HEK293 (cell line): ENCODE measurements around the gene PHETA1.

Experiments
- CTCF ChIA-PET: fragments of 350-600 bp; formaldehyde crosslinking; extraction: SDS; loops from one replicate; lab custom pipeline; 2021; ENCODE audit warnings: antibody characterized with exemption; lab: Yijun Ruan, JAX
- POLR2A ChIA-PET: fragments of 300-600 bp; formaldehyde crosslinking; extraction: SDS; loops from one replicate; lab custom pipeline; 2020; ENCODE audit warnings: antibody characterized with exemption, inconsistent platforms; lab: Yijun Ruan, JAX
- H3K27ac ChIP-seq: fragments of 200-500 bp; sonication (Bioruptor generic); 2 replicates; pipeline ENCODE4 v1.5.1; 2014; ENCODE audit warnings: low read depth, low read length, control low read depth, inconsistent platforms; ENCODE audit errors: extremely low read depth
- H3K36me3 ChIP-seq, 2 experiments: fragments of 200-500 bp in 1 of 2; sonication (Bioruptor generic) in 1 of 2; 1 replicate in 1 of 2; 2 replicates in 1 of 2; pipeline ENCODE4 v1.5.1; 2014 to 2017; ENCODE audit warnings: inconsistent platforms in 2 of 2, low read length in 2 of 2; ENCODE audit not compliant: control insufficient read depth in 2 of 2, insufficient read depth in 1 of 2
- H3K4me1 ChIP-seq: fragments of 200-500 bp; sonication (Bioruptor generic); 2 replicates; pipeline ENCODE4 v1.5.1; 2014; ENCODE audit warnings: mild to moderate bottlenecking, low read length, inconsistent platforms; ENCODE audit not compliant: control insufficient read depth, insufficient read depth
- H3K4me3 ChIP-seq: 2 replicates; pipeline ENCODE4 v1.5.1; 2011; ENCODE audit warnings: low read depth, mild to moderate bottlenecking, control low read depth, low read length, moderate library complexity
- H3K9me3 ChIP-seq: fragments of 200-500 bp; sonication (Bioruptor generic); 2 replicates; pipeline ENCODE4 v1.5.1; 2014; ENCODE audit warnings: low read depth, low read length, inconsistent platforms; ENCODE audit not compliant: control insufficient read depth, insufficient read depth
- GLI2 ChIP-seq: fragments of 450-650 bp; formaldehyde crosslinking; IDR thresholded peaks from 2 replicates; pipeline ENCODE4; 2017; ENCODE audit warnings: missing biosample characterization, missing genetic modification characterization, low read depth, borderline replicate concordance
- KLF7 ChIP-seq: fragments of 450-650 bp; formaldehyde crosslinking; IDR thresholded peaks from 2 replicates; pipeline ENCODE4 v1.5.1; 2016; ENCODE audit warnings: missing biosample characterization, missing genetic modification characterization, borderline replicate concordance
- OSR2 ChIP-seq: fragments of 450-650 bp; formaldehyde crosslinking; IDR thresholded peaks from 2 replicates; pipeline ENCODE4 v1.5.1; 2016; ENCODE audit warnings: missing biosample characterization, missing genetic modification characterization
- PRDM4 ChIP-seq: fragments of 450-650 bp; formaldehyde crosslinking; IDR thresholded peaks from 2 replicates; pipeline ENCODE4 v1.5.1; 2017; ENCODE audit warnings: missing biosample characterization, missing genetic modification characterization
- YY1 ChIP-seq: fragments of 450-650 bp; formaldehyde crosslinking; IDR thresholded peaks from 2 replicates; pipeline ENCODE4 v1.5.1; 2018; ENCODE audit warnings: missing biosample characterization, missing genetic modification characterization
- ZEB2 ChIP-seq: fragments of 450-650 bp; formaldehyde crosslinking; IDR thresholded peaks from 2 replicates; pipeline ENCODE4 v1.5.1; 2016; ENCODE audit warnings: missing biosample characterization, missing genetic modification characterization
- ZIC2 ChIP-seq: fragments of 450-650 bp; formaldehyde crosslinking; IDR thresholded peaks from 2 replicates; pipeline ENCODE4 v1.5.1; 2016; ENCODE audit warnings: missing biosample characterization, missing genetic modification characterization
- ZNF133 ChIP-seq: fragments of 450-650 bp; formaldehyde crosslinking; IDR thresholded peaks from 2 replicates; pipeline ENCODE4 v1.5.1; 2016; ENCODE audit warnings: missing biosample characterization, missing genetic modification characterization
- ZNF157 ChIP-seq: fragments of 450-650 bp; formaldehyde crosslinking; IDR thresholded peaks from 2 replicates; pipeline ENCODE4 v1.5.1; 2016; ENCODE audit warnings: missing biosample characterization, missing genetic modification characterization
- ZNF16 ChIP-seq: fragments of 450-650 bp; formaldehyde crosslinking; IDR thresholded peaks from 2 replicates; pipeline ENCODE4 v1.5.1; 2016; ENCODE audit warnings: low read depth, missing biosample characterization, missing genetic modification characterization
- ZNF211 ChIP-seq: fragments of 450-650 bp; formaldehyde crosslinking; IDR thresholded peaks from 2 replicates; pipeline ENCODE4 v1.5.1; 2016; ENCODE audit warnings: low read depth, missing biosample characterization, missing genetic modification characterization
- ZNF214 ChIP-seq: fragments of 450-650 bp; formaldehyde crosslinking; IDR thresholded peaks from 2 replicates; pipeline ENCODE4 v1.5.1; 2017; ENCODE audit warnings: missing biosample characterization, mild to moderate bottlenecking, missing genetic modification characterization, borderline replicate concordance
- ZNF335 ChIP-seq: fragments of 450-650 bp; formaldehyde crosslinking; conservative IDR thresholded peaks from 2 replicates; pipeline ENCODE4 v1.5.1; 2016; ENCODE audit warnings: missing biosample characterization, missing genetic modification characterization
- ZNF350 ChIP-seq: fragments of 450-650 bp; formaldehyde crosslinking; IDR thresholded peaks from 2 replicates; pipeline ENCODE4 v1.5.0; 2017; ENCODE audit warnings: missing biosample characterization, mild to moderate bottlenecking, missing genetic modification characterization
- ZNF433 ChIP-seq: fragments of 450-650 bp; formaldehyde crosslinking; IDR thresholded peaks from 2 replicates; pipeline ENCODE4 v1.5.1; 2016; ENCODE audit warnings: missing biosample characterization, missing genetic modification characterization, low read depth
- ZNF560 ChIP-seq: fragments of 450-650 bp; formaldehyde crosslinking; IDR thresholded peaks from 2 replicates; pipeline ENCODE4 v1.5.1; 2017; ENCODE audit warnings: missing biosample characterization, missing genetic modification characterization, borderline replicate concordance
- ZNF585B ChIP-seq: fragments of 450-650 bp; formaldehyde crosslinking; IDR thresholded peaks from 2 replicates; pipeline ENCODE4 v1.5.1; 2016; ENCODE audit warnings: missing biosample characterization, missing genetic modification characterization
- ZNF629 ChIP-seq: fragments of 450-650 bp; formaldehyde crosslinking; IDR thresholded peaks from 2 replicates; pipeline ENCODE4 v1.5.1; 2017; ENCODE audit warnings: missing biosample characterization, missing genetic modification characterization
- ZNF76 ChIP-seq: fragments of 450-650 bp; formaldehyde crosslinking; IDR thresholded peaks from 2 replicates; pipeline ENCODE4; 2016; ENCODE audit warnings: low read depth, missing biosample characterization, missing genetic modification characterization, borderline replicate concordance
- TF ChIP-seq, protein P1 (sequence below): fragments of 450-650 bp; formaldehyde crosslinking; conservative IDR thresholded peaks from 2 replicates; pipeline ENCODE4 v1.5.1; 2016; ENCODE audit warnings: low read depth, missing biosample characterization, missing genetic modification characterization
- TF ChIP-seq, protein P2 (sequence below): fragments of 450-650 bp; formaldehyde crosslinking; IDR thresholded peaks from 2 replicates; pipeline ENCODE4 v1.5.1; 2016; ENCODE audit warnings: missing biosample characterization, missing genetic modification characterization

Gene PHETA1

GRCh38 chr12:111353603-111354295 lies 15.1 kb downstream of the PHETA1 start:
- Histone ChIP-seq H3K9me3 (no peaks in the 10 kb centered on the region), H3K4me1 (no peaks in the 10 kb centered on the region), H3K27ac (no peak overlapping the region), H3K36me3 (no peaks in the 10 kb centered on the region), H3K4me3 (no peak overlapping the region)
- CTCF ChIA-PET = no interaction called here
- POLR2A ChIA-PET = no interaction called here
- TF ChIP-seq ZNF560 (tag by site-specific recombination) (no peak), KLF7 (tag by site-specific recombination) (no peak), ZNF16 (peak; percentile 85), ZNF133 (no peak), ZNF211 (tag by site-specific recombination) (no peak)

- H3K4me3 ChIP-seq = no peak overlapping the region
- TF ChIP-seq ZNF350 (tag by site-specific recombination) (no peak), ZEB2 (tag by site-specific recombination) (no peak), OSR2 (tag by site-specific recombination) (no peak), ZNF76 (tag by site-specific recombination) (no peak), ZNF157 (tag by site-specific recombination) (no peak), PRDM4 (no peak), ZNF433 (no peak)
- TF ChIP-seq, protein P1, sequence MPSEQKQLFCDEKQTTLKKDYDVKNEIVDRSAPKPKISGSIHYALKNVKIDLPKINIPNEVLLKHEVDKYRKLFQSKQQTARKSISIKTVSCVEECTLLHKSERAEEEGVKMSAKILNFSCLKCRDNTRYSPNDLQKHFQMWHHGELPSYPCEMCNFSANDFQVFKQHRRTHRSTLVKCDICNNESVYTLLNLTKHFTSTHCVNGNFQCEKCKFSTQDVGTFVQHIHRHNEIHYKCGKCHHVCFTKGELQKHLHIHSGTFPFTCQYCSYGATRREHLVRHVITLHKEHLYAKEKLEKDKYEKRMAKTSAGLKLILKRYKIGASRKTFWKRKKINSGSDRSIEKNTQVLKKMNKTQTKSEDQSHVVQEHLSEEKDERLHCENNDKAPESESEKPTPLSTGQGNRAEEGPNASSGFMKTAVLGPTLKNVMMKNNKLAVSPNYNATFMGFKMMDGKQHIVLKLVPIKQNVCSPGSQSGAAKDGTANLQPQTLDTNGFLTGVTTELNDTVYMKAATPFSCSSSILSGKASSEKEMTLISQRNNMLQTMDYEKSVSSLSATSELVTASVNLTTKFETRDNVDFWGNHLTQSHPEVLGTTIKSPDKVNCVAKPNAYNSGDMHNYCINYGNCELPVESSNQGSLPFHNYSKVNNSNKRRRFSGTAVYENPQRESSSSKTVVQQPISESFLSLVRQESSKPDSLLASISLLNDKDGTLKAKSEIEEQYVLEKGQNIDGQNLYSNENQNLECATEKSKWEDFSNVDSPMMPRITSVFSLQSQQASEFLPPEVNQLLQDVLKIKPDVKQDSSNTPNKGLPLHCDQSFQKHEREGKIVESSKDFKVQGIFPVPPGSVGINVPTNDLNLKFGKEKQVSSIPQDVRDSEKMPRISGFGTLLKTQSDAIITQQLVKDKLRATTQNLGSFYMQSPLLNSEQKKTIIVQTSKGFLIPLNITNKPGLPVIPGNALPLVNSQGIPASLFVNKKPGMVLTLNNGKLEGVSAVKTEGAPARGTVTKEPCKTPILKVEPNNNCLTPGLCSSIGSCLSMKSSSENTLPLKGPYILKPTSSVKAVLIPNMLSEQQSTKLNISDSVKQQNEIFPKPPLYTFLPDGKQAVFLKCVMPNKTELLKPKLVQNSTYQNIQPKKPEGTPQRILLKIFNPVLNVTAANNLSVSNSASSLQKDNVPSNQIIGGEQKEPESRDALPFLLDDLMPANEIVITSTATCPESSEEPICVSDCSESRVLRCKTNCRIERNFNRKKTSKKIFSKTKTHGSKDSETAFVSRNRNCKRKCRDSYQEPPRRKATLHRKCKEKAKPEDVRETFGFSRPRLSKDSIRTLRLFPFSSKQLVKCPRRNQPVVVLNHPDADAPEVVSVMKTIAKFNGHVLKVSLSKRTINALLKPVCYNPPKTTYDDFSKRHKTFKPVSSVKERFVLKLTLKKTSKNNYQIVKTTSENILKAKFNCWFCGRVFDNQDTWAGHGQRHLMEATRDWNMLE (tag by site-specific recombination) = no peak
- TF ChIP-seq, all 188 proteins: peak for 0
- no peaks in the 10 kb centered on the region for H3K9me3 ChIP-seq
- CTCF ChIA-PET = no interaction called here
- H3K36me3 ChIP-seq = peaks cover 0 to 3% of the 10 kb centered on the region in 2 experiments; a peak in 1 of 3 replicates
- H3K4me1 ChIP-seq = no peaks in the 10 kb centered on the region
- POLR2A ChIA-PET = no interaction called here
- H3K27ac ChIP-seq = no peak overlapping the region
Observed at GRCh38 chr12:111353026-111353425, 15.9 kb downstream of the PHETA1 start.

DNA sequence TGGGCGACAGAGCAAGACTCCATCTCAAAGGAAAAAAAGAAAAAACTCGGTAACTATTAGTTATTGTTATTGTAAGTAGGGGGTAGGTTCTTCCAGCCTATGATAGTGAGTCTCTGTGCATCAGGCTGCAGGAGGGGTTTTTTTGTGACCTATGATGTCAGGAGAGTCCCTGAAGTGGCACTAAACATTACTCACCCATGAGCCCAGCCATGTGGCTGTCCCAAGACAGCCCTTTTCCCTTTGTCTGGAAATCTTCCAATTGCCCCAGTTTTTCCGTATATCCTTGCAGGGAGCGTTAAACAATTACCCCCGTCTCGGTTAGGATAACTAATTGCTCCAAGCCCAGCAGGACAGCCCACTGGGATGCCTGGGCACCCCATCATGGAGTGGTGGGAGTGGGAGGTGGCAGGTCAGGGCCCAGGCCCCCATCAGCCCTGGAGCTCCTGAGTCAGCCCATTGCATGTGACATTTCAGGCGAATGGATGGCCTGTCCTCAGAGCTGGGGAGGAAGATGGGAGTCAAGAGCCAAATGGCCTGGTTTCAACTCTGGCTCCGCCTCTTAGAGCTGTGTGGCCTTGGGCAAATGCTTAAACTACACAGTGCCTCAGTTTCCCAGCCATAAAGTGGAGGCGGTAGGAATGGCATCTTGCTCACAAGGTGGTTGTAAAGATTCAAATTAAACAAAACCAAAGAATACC lies 16.4 kb downstream of the PHETA1 start:
- Histone ChIP-seq H3K4me3 (no peak overlapping the region), H3K9me3 (no peaks in the 10 kb centered on the region), H3K36me3 (peaks cover 0 to 8% of the 10 kb centered on the region in 2 experiments; a peak in 1 of 3 replicates), H3K4me1 (no peaks in the 10 kb centered on the region), H3K27ac (no peak overlapping the region)
- ChIA-PET POLR2A (no interaction called here), CTCF (no interaction called here)
- TF ChIP-seq ZNF214 (tag by site-specific recombination) (no peak), ZNF629 (tag by site-specific recombination) (0 out of 2 replicates have a peak, but pooled peaks have one; percentile 21), ZNF585B (no peak), GLI2 (tag by site-specific recombination) (no peak), YY1 (tag by site-specific recombination) (no peak), ZIC2 (tag by site-specific recombination) (peak; percentile 72), ZNF335 (tag by site-specific recombination) (peak; percentile 41)
- TF ChIP-seq, protein P2, sequence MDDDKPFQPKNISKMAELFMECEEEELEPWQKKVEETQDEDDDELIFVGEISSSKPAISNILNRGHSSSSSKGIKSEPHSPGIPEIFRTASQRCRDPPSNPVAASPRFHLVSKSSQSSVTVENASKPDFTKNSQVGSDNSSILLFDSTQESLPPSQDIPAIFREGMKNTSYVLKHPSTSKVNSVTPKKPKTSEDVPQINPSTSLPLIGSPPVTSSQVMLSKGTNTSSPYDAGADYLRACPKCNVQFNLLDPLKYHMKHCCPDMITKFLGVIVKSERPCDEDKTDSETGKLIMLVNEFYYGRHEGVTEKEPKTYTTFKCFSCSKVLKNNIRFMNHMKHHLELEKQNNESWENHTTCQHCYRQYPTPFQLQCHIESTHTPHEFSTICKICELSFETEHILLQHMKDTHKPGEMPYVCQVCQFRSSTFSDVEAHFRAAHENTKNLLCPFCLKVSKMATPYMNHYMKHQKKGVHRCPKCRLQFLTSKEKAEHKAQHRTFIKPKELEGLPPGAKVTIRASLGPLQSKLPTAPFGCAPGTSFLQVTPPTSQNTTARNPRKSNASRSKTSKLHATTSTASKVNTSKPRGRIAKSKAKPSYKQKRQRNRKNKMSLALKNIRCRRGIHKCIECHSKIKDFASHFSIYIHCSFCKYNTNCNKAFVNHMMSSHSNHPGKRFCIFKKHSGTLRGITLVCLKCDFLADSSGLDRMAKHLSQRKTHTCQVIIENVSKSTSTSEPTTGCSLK (tag by site-specific recombination) = no peak
